ENCODE data around the gene MEGF6. TPM values are rescaled to one million over a fixed set of nuclear protein-coding genes. Genes with fewer than 3 reads are reported as not detected.

Gene MEGF6
- total RNA-seq, 1 experiment from 2014 or later = 21.3 TPM

- Histone ChIP-seq H2AK5ac (ENCODE audit: insufficient read length, low read length) (no peak overlapping the region), H3T11ph (ENCODE audit: low read length) (no peak overlapping the region), H4K8ac (replicated peaks; ENCODE audit: insufficient read length, low read depth, low read length) (no peak overlapping the region), H3K9ac (ENCODE audit: extremely low read depth, insufficient read length, low read length) (no peak overlapping the region), H3K56ac (ENCODE audit: insufficient read length, low read depth, low read length) (no peak overlapping the region), H2BK12ac (ENCODE audit: insufficient read length, low read depth, low read length) (no peak overlapping the region), H2BK20ac (ENCODE audit: low read depth, low read length, poor library complexity, severe bottlenecking) (no peak overlapping the region), H4K91ac (ENCODE audit: insufficient read length, low read depth, low read length) (no peak overlapping the region), H3K23ac (ENCODE audit: insufficient read length, low read depth, low read length) (no peak overlapping the region), H3K9me3 (ENCODE audit: control insufficient read depth, low read depth, low read length) (no peaks in the 10 kb centered on the region), H3K18ac (ENCODE audit: insufficient read length, low read depth, low read length) (no peak overlapping the region), H3K27ac (ENCODE audit: insufficient read length, low read depth, low read length) (no peak overlapping the region), H3K27me3 (ENCODE audit: insufficient read depth, low read length) (no peaks in the 10 kb centered on the region), H3K14ac (ENCODE audit: insufficient read depth, low read length) (no peak overlapping the region), H4K5ac (ENCODE audit: insufficient read length, low read depth, low read length) (no peak overlapping the region), H3K4me2 (ENCODE audit: insufficient read depth, insufficient read length, low read length) (no peak overlapping the region), H2BK5ac (ENCODE audit: insufficient read length, low read length) (no peak overlapping the region), H2BK15ac (ENCODE audit: low read depth, low read length) (no peak overlapping the region), H2BK120ac (ENCODE audit: low read depth, low read length, poor library complexity, severe bottlenecking) (no peak overlapping the region), H3K4ac (ENCODE audit: low read depth, low read length) (no peak overlapping the region), H3K79me2 (ENCODE audit: insufficient read depth, low read length) (no peaks in the 10 kb centered on the region), H4K20me1 (ENCODE audit: control insufficient read depth, insufficient read depth, insufficient read length) (no peaks in the 10 kb centered on the region), H2AFZ (ENCODE audit: low read length) (no peak overlapping the region), H3K23me2 (ENCODE audit: insufficient read length, low read depth, low read length, poor library complexity, severe bottlenecking) (no peaks in the 10 kb centered on the region), H3K79me1 (ENCODE audit: insufficient read depth, low read depth, low read length, poor library complexity, severe bottlenecking) (no peaks in the 10 kb centered on the region), H3K4me1 (ENCODE audit: insufficient read depth, low read length) (no peaks in the 10 kb centered on the region)
- peaks cover 4 to 18% of the 10 kb centered on the region in 2 experiments for H3K4me1 Mint-ChIP-seq
- no CpG with 5 or more reads among the region's 28 CpGs for WGBS (ENCODE audit: extremely low coverage, insufficient read length, low lambda C conversion rate)
- no peak overlapping the region; a peak in 1 of 7 replicates for H3K27ac Mint-ChIP-seq
- peaks cover 7 to 64% (median 62%) of the 10 kb centered on the region in 3 experiments for H3K36me3 Mint-ChIP-seq (ENCODE audit: insufficient read depth in 1 of 3, low read depth in 3 of 3)
- no peak for DNase-seq
- H3K27me3 Mint-ChIP-seq (ENCODE audit: low read depth) = no peaks in the 10 kb centered on the region
- no peaks in the 10 kb centered on the region for H3K9me3 Mint-ChIP-seq
- H3K4me3 Mint-ChIP-seq = no peak overlapping the region
- no peak for TF ChIP-seq CTCF (conservative IDR thresholded peaks at IDR 0.05)
Measured at GRCh38 chr1:3633344-3634058, 22.2 kb upstream of the MEGF6 start.
